ENCODE results near the gene ZNF467.
A peak's percentile ranks its signal among the peaks of the same experiment; 100 is the strongest.

The ZNF467 gene

GRCh38 chr7:149772241-149772955 lies 990 bp downstream of the ZNF467 start:
- DNase-seq (ENCODE audit: low read depth, low spot score), result no peak

- DNase-seq (ENCODE audit: low read depth, low spot score), result peak; percentile 93
Measured at GRCh38 chr7:149771720-149772240, 1.6 kb downstream of the ZNF467 start.

GRCh38 chr7:149770728-149771636 lies 2.4 kb downstream of the ZNF467 start:
- no peak for DNase-seq (ENCODE audit: low read depth, low spot score)

- DNase-seq (ENCODE audit: low read depth, low spot score), result no peak
Measured at GRCh38 chr7:149769915-149770314, 3.5 kb downstream of the ZNF467 start.

GRCh38 chr7:149768931-149769330 lies 4.5 kb downstream of the ZNF467 start:
- no peak for DNase-seq (ENCODE audit: low read depth, low spot score)

- no peak for DNase-seq (ENCODE audit: low read depth, low spot score)
Measured at GRCh38 chr7:149767068-149767467, 6.3 kb downstream of the ZNF467 start.

- no peak for DNase-seq (ENCODE audit: low read depth, low spot score)
Measured at GRCh38 chr7:149766135-149766675, 7.2 kb downstream of the ZNF467 start.

- no peak for DNase-seq (ENCODE audit: low read depth, low spot score)
Measured at GRCh38 chr7:149765399-149766121, 7.8 kb downstream of the ZNF467 start.

GRCh38 chr7:149764481-149765398 lies 8.6 kb downstream of the ZNF467 start:
- DNase-seq (ENCODE audit: low read depth, low spot score), result peak; percentile 77

- DNase-seq (ENCODE audit: low read depth, low spot score), result no peak
Measured at GRCh38 chr7:149763563-149764240, 9.7 kb downstream of the ZNF467 start.

GRCh38 chr7:149762610-149763009 lies 10.8 kb downstream of the ZNF467 start:
- no peak for DNase-seq (ENCODE audit: low read depth, low spot score)

- no peak for DNase-seq (ENCODE audit: low read depth, low spot score)
Measured at GRCh38 chr7:149762089-149762488, 11.3 kb downstream of the ZNF467 start.

GRCh38 chr7:149761307-149761706 lies 12.1 kb downstream of the ZNF467 start:
- DNase-seq (ENCODE audit: low read depth, low spot score), result no peak

- no peak for DNase-seq (ENCODE audit: low read depth, low spot score)
Measured at GRCh38 chr7:149760538-149760937, 12.8 kb downstream of the ZNF467 start.

GRCh38 chr7:149759093-149759860 lies 14.1 kb downstream of the ZNF467 start:
- DNase-seq (ENCODE audit: low read depth, low spot score), result no peak

GRCh38 chr7:149753375-149754233 lies 19.8 kb downstream of the ZNF467 start:
- peak; percentile 51 for DNase-seq (ENCODE audit: low read depth, low spot score)

- DNase-seq (ENCODE audit: low read depth, low spot score), result no peak
Measured at GRCh38 chr7:149752646-149753045, 20.7 kb downstream of the ZNF467 start.
